DND-41 (cell line): Measurements from ENCODE around the gene CANX.

Experiments used
- ATAC-seq: fragments of 200-7000 bp; cut with Tn5 transposase; 3 replicates; pipeline ENCODE4 v1.9.1; 2021; ENCODE audit warnings: low read depth; ENCODE audit not compliant: insufficient read depth
- DNase-seq: peaks from one replicate; pipeline ENCODE4 v3.0.0-alpha.2; 2020
- H2AFZ ChIP-seq: 2 replicates; pipeline ENCODE4 v1.6.0; 2012; ENCODE audit warnings: low read depth, low read length
- H3K27ac ChIP-seq: 2 replicates; pipeline ENCODE4 v1.5.1; 2012; ENCODE audit warnings: low read length, inconsistent platforms
- H3K27me3 ChIP-seq: fragments of 200-600 bp; sonication (generic); 2 replicates; pipeline ENCODE4 v1.6.0; 2012; ENCODE audit warnings: low read length, mild to moderate bottlenecking, inconsistent platforms; ENCODE audit not compliant: insufficient read depth, poor library complexity
- H3K36me3 ChIP-seq: 2 replicates; pipeline ENCODE4 v1.5.1; 2012; ENCODE audit warnings: low read length, inconsistent platforms; ENCODE audit not compliant: insufficient read depth
- H3K4me1 ChIP-seq: 2 replicates; pipeline ENCODE4 v1.5.1; 2012; ENCODE audit warnings: mild to moderate bottlenecking, low read length; ENCODE audit not compliant: insufficient read depth
- H3K4me2 ChIP-seq: 2 replicates; pipeline ENCODE4 v1.6.0; 2012; ENCODE audit warnings: mild to moderate bottlenecking, moderate library complexity, low read length, inconsistent platforms; ENCODE audit not compliant: insufficient read depth
- H3K4me3 ChIP-seq, 2 experiments: fragments of 200-600 bp in 1 of 2; shearing (Covaris generic) in 1 of 2; 2 replicates each; pipeline ENCODE4 v1.5.1; 2012 to 2016; ENCODE audit warnings: inconsistent platforms in 2 of 2, low read length in 2 of 2, mild to moderate bottlenecking in 2 of 2, low read depth in 1 of 2, moderate library complexity in 1 of 2
- H3K79me2 ChIP-seq: 2 replicates; pipeline ENCODE4 v1.6.0; 2012; ENCODE audit warnings: low read length, inconsistent platforms; ENCODE audit not compliant: insufficient read depth
- H3K9ac ChIP-seq: 2 replicates; pipeline ENCODE4 v1.6.0; 2012; ENCODE audit warnings: low read depth, mild to moderate bottlenecking, inconsistent platforms, low read length, moderate library complexity
- H3K9me3 ChIP-seq: 2 replicates; pipeline ENCODE4 v1.5.1; 2012; ENCODE audit warnings: low read length, moderate library complexity, mild to moderate bottlenecking, inconsistent platforms; ENCODE audit not compliant: insufficient read depth, severe bottlenecking
- H4K20me1 ChIP-seq: 2 replicates; pipeline ENCODE4 v1.6.0; 2012; ENCODE audit warnings: low read length; ENCODE audit not compliant: insufficient read depth
- CTCF ChIP-seq: IDR thresholded peaks from 2 replicates; pipeline ENCODE4 v1.5.1; 2012; ENCODE audit warnings: borderline replicate concordance, low read length, moderate library complexity, mild to moderate bottlenecking; ENCODE audit not compliant: poor library complexity, severe bottlenecking; ENCODE audit errors: extremely low read depth
- EZH2 ChIP-seq: IDR thresholded peaks from 3 replicates; pipeline ENCODE4 v1.6.1; 2012; ENCODE audit warnings: borderline replicate concordance, low read depth, mild to moderate bottlenecking, moderate library complexity, low read length, inconsistent platforms; ENCODE audit not compliant: severe bottlenecking

The CANX gene

GRCh38 chr5:179755022-179755421 is 56.3 kb downstream of the CANX start:
- Histone ChIP-seq H3K4me1 (peaks cover 3% of the 10 kb centered on the region), H2AFZ (no peak overlapping the region), H3K27ac (no peak overlapping the region), H3K9me3 (no peaks in the 10 kb centered on the region), H3K36me3 (peaks cover 12% of the 10 kb centered on the region), H3K27me3 (no peaks in the 10 kb centered on the region), H3K79me2 (peaks cover 98% of the 10 kb centered on the region), H4K20me1 (peaks cover 59% of the 10 kb centered on the region), H3K4me3 (no peak overlapping the region), H3K4me2 (no peak overlapping the region), H3K9ac (no peak overlapping the region)
- TF ChIP-seq CTCF: no peak
- no peak for TF ChIP-seq EZH2
- no peak for ATAC-seq
- DNase-seq: no peak

- Histone ChIP-seq H3K9ac (no peak overlapping the region), H3K4me3 (no peak overlapping the region), H4K20me1 (peaks cover 72% of the 10 kb centered on the region), H3K27me3 (no peaks in the 10 kb centered on the region), H3K27ac (no peak overlapping the region), H3K9me3 (no peaks in the 10 kb centered on the region), H3K36me3 (peaks cover 2% of the 10 kb centered on the region), H2AFZ (no peak overlapping the region), H3K4me2 (no peak overlapping the region), H3K79me2 (peaks cover 96% of the 10 kb centered on the region), H3K4me1 (peaks cover 18% of the 10 kb centered on the region)
- TF ChIP-seq EZH2 (no peak), CTCF (no peak)
- DNase-seq: no peak
- no peak for ATAC-seq
Observed at GRCh38 chr5:179758955-179759354, 60.2 kb downstream of the CANX start.

GRCh38 chr5:179759581-179760551 is 61.1 kb downstream of the CANX start:
- TF ChIP-seq CTCF: no peak
- no peak for TF ChIP-seq EZH2
- Histone ChIP-seq H4K20me1 (peaks cover 73% of the 10 kb centered on the region), H2AFZ (no peak overlapping the region), H3K9ac (no peak overlapping the region), H3K4me2 (no peak overlapping the region), H3K27ac (peak overlapping the region; percentile 20; the same call in 1 of the 2 replicates), H3K4me1 (peaks cover 18% of the 10 kb centered on the region), H3K4me3 (no peak overlapping the region), H3K9me3 (no peaks in the 10 kb centered on the region), H3K79me2 (peaks cover 92% of the 10 kb centered on the region), H3K36me3 (peaks cover 4% of the 10 kb centered on the region), H3K27me3 (no peaks in the 10 kb centered on the region)
- DNase-seq: no peak
- 0 out of 3 replicates have a peak, but pooled peaks have one; percentile 40 for ATAC-seq
